HFF-Myc (cell line): Measurements from ENCODE around the gene CDCA5.
A peak's percentile ranks its signal among the peaks of the same experiment; 100 is the strongest.

ENCODE experiments used
- DNase-seq: peaks from one replicate; pipeline ENCODE4 v3.0.0-alpha.2; 2011; ENCODE audit warnings: low read depth; ENCODE audit errors: extremely low read depth
- H3K4me3 ChIP-seq: replicated peaks from 2 replicates; pipeline ENCODE4 v1.5.1; 2011; ENCODE audit warnings: low read depth, mild to moderate bottlenecking, control low read depth, low read length
- CTCF ChIP-seq: IDR thresholded peaks from 2 replicates; pipeline ENCODE4 v1.5.1; 2012; ENCODE audit warnings: mild to moderate bottlenecking, low read depth, low read length, control low read depth; ENCODE audit errors: missing control alignments

CDCA5 gene

DNA sequence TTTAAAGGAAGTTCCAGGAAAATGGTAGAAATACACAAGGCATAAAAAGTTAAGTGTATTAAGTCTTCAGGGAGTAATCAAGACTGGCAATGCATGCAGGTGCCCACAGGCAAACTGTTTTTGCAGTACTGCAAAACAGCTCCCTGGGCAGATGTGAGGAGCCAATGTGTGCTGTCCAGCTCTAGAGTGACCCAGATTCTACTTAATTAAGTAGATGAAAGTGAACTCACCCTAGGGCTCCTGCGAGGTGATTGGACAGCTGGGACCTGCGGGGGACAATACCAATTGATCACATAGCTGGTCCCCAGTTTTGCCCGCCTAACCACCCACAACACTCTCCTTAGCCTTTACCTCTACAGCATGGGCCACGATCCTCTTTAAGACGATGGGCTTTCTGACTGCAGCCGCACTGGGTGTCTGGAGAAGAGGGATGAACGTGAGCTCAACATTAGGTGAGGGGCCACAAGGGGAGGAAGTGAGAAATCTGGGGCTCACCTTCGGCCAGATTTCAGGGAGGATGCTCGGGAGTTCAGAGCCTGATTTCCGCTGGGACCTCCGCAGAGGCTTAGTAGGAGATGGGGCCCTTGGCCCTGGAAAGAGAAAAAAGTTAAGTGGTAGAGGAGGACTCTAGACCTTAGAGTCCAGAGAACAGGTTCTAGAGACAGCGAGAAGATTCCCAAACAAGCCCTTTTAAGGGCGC lies 556 bp downstream of the CDCA5 start:
- peak overlapping the region; percentile 72 for H3K4me3 ChIP-seq
- no peak for DNase-seq
- no peak for TF ChIP-seq CTCF

GRCh38 chr11:65078786-65079342 lies 5.0 kb downstream of the CDCA5 start:
- no peak for TF ChIP-seq CTCF
- DNase-seq = no peak
- H3K4me3 ChIP-seq = no peak overlapping the region

- TF ChIP-seq CTCF = peak; percentile 66
- no peak for DNase-seq
- no peak overlapping the region for H3K4me3 ChIP-seq
Observed at GRCh38 chr11:65078151-65078550, 5.7 kb downstream of the CDCA5 start.

GRCh38 chr11:65077451-65077850 lies 6.4 kb downstream of the CDCA5 start:
- no peak for DNase-seq
- no peak for TF ChIP-seq CTCF
- no peak overlapping the region for H3K4me3 ChIP-seq

GRCh38 chr11:65072631-65072966 lies 11.2 kb downstream of the CDCA5 start:
- no peak for DNase-seq
- no peak for TF ChIP-seq CTCF
- no peak overlapping the region for H3K4me3 ChIP-seq

DNA sequence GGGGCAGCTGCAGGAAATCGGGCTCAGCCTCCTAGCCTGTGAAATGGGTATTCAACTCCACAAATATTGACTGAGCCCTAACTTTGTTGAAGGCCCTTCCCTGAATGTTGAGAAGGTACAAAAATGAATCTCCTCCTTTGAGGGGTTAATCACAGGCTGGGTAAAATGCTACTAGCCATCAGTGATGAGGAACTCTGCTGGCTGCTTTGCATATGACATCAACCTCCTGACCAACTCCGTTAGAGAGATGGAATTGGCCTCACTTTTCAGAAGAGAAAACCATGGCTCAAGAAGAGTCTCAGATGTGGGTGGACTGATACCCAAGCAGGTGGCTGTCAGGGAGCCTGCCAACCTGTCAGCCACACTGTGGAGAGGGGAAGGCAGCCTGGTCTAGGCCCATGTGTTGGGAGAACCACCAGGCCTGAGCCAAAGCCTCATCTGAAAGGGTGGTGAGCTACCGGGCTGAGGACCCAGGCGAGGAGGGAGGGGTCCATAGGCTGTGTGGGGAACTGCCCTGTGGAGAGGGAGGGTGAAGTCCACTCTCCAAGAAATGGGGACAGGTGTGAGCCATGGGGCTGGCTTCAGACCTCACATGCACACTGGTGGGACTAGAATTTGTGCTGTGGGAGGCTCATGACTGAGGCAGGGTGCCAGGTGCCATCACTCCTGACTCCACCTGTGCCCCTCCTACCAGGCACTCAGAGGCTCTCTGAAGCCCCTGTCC lies 11.8 kb downstream of the CDCA5 start:
- no peak for TF ChIP-seq CTCF
- H3K4me3 ChIP-seq = no peak overlapping the region
- DNase-seq = no peak
